MM.1S (cell line): ENCODE data around the gene CTNNA2.

Experiments
- DNase-seq: peaks from one replicate; pipeline ENCODE4 v3.0.0-alpha.2; 2015
- H2AFZ ChIP-seq: fragments of 300-600 bp; sonication (generic); 2 replicates; pipeline ENCODE4 v1.6.0; 2016; ENCODE audit warnings: antibody characterized with exemption, low read length
- H3F3A ChIP-seq: fragments of 300-600 bp; sonication (generic); 2 replicates; pipeline ENCODE4 v1.6.1; 2016; ENCODE audit warnings: mild to moderate bottlenecking, antibody characterized with exemption, low read length, moderate library complexity, mixed read lengths; ENCODE audit not compliant: insufficient read depth
- H3K27ac ChIP-seq: fragments of 300-600 bp; sonication (generic); 2 replicates; pipeline ENCODE4 v1.5.1; 2016; ENCODE audit warnings: mild to moderate bottlenecking, low read length
- H3K27me3 ChIP-seq: fragments of 300-600 bp; sonication (generic); replicated peaks from 2 replicates; pipeline ENCODE4 v1.6.0; 2016; ENCODE audit warnings: low read length; ENCODE audit not compliant: insufficient read depth
- H3K36me3 ChIP-seq: fragments of 300-600 bp; sonication (generic); replicated peaks from 2 replicates; pipeline ENCODE4 v1.6.1; 2016; ENCODE audit warnings: mild to moderate bottlenecking, low read length, mixed read lengths; ENCODE audit not compliant: insufficient read depth
- H3K4me1 ChIP-seq: fragments of 300-600 bp; sonication (generic); 2 replicates; pipeline ENCODE4 v1.6.1; 2016; ENCODE audit warnings: low read length, mixed read lengths
- H3K4me2 ChIP-seq: fragments of 300-600 bp; sonication (generic); 2 replicates; pipeline ENCODE4 v1.6.0; 2016; ENCODE audit warnings: low read depth, low read length
- H3K4me3 ChIP-seq: fragments of 300-600 bp; sonication (generic); 2 replicates; pipeline ENCODE4 v1.5.1; 2016; ENCODE audit warnings: low read length, mixed read lengths
- H3K79me2 ChIP-seq: fragments of 300-600 bp; sonication (generic); 2 replicates; pipeline ENCODE4 v1.6.1; 2016; ENCODE audit warnings: mixed run types, low read length, mixed read lengths
- H3K9ac ChIP-seq: fragments of 300-600 bp; sonication (generic); 2 replicates; pipeline ENCODE4 v1.6.1; 2016; ENCODE audit warnings: low read length, mixed read lengths
- H3K9me2 ChIP-seq: fragments of 300-600 bp; sonication (generic); replicated peaks from 2 replicates; pipeline ENCODE4 v1.6.1; 2016; ENCODE audit warnings: mild to moderate bottlenecking, low read length, mixed read lengths; ENCODE audit not compliant: insufficient read depth
- H3K9me3 ChIP-seq: fragments of 300-600 bp; sonication (generic); replicated peaks from 2 replicates; pipeline ENCODE4 v1.6.1; 2016; ENCODE audit warnings: mild to moderate bottlenecking, low read length, mixed read lengths; ENCODE audit not compliant: insufficient read depth
- H4K20me1 ChIP-seq: fragments of 300-600 bp; sonication (generic); 2 replicates; pipeline ENCODE4 v1.6.1; 2016; ENCODE audit warnings: mild to moderate bottlenecking, low read length, moderate library complexity, mixed read lengths; ENCODE audit not compliant: insufficient read depth
- CTCF ChIP-seq: fragments of 300-600 bp; sonication (generic); IDR thresholded peaks from 2 replicates; pipeline ENCODE4 v1.5.1; 2016; ENCODE audit warnings: antibody characterized with exemption, low read length, mixed read lengths
- EZH2 ChIP-seq: fragments of 300-600 bp; sonication (generic); optimal IDR thresholded peaks from 2 replicates; pipeline ENCODE3; 2017; ENCODE audit warnings: low read depth, mild to moderate bottlenecking, antibody characterized with exemption, low read length, mixed read lengths
- EZH2phosphoT487 ChIP-seq: fragments of 300-600 bp; sonication (generic); IDR thresholded peaks from 2 replicates; pipeline ENCODE4 v1.6.1; 2018; ENCODE audit warnings: antibody characterized with exemption, low read length

CTNNA2 gene

GRCh38 chr2:80148906-80149305 is 636.1 kb downstream of the CTNNA2 start:
- Histone ChIP-seq H3K79me2 (no peaks in the 10 kb centered on the region), H3K27ac (no peak overlapping the region), H3F3A (no peaks in the 10 kb centered on the region), H3K4me1 (no peaks in the 10 kb centered on the region), H3K27me3 (no peaks in the 10 kb centered on the region), H3K36me3 (no peaks in the 10 kb centered on the region), H3K9ac (no peak overlapping the region), H3K4me2 (no peak overlapping the region), H4K20me1 (no peaks in the 10 kb centered on the region), H3K4me3 (no peak overlapping the region), H2AFZ (no peak overlapping the region), H3K9me2 (no peaks in the 10 kb centered on the region), H3K9me3 (no peaks in the 10 kb centered on the region)
- DNase-seq, result no peak
- TF ChIP-seq EZH2, result no peak
- no peak for TF ChIP-seq CTCF
- TF ChIP-seq EZH2phosphoT487, result no peak

GRCh38 chr2:80149991-80150390 is 637.1 kb downstream of the CTNNA2 start:
- no peak for DNase-seq

GRCh38 chr2:80151248-80151647 is 638.4 kb downstream of the CTNNA2 start:
- no peak for DNase-seq
- no peak overlapping the region for H3K4me2 ChIP-seq
- no peaks in the 10 kb centered on the region for H3K36me3 ChIP-seq
- TF ChIP-seq CTCF (no peak), EZH2phosphoT487 (no peak), EZH2 (no peak)
- no peak overlapping the region for H2AFZ ChIP-seq
- no peaks in the 10 kb centered on the region for H3K9me2 ChIP-seq
- no peaks in the 10 kb centered on the region for H3K27me3 ChIP-seq
- no peaks in the 10 kb centered on the region for H3K4me1 ChIP-seq
- no peak overlapping the region for H3K4me3 ChIP-seq
- H3F3A ChIP-seq, result no peaks in the 10 kb centered on the region
- no peak overlapping the region for H3K27ac ChIP-seq
- H3K79me2 ChIP-seq, result no peaks in the 10 kb centered on the region
- no peaks in the 10 kb centered on the region for H3K9me3 ChIP-seq
- H3K9ac ChIP-seq, result no peak overlapping the region
- no peaks in the 10 kb centered on the region for H4K20me1 ChIP-seq

More at GRCh38 chr2:80149991-80150390, 637.1 kb downstream of the CTNNA2 start:
- Histone ChIP-seq H3K9me2 (no peaks in the 10 kb centered on the region), H4K20me1 (no peaks in the 10 kb centered on the region), H3K27ac (no peak overlapping the region), H2AFZ (no peak overlapping the region), H3K36me3 (no peaks in the 10 kb centered on the region), H3K9ac (no peak overlapping the region), H3F3A (no peaks in the 10 kb centered on the region), H3K9me3 (no peaks in the 10 kb centered on the region), H3K4me2 (no peak overlapping the region), H3K79me2 (no peaks in the 10 kb centered on the region), H3K4me1 (no peaks in the 10 kb centered on the region), H3K4me3 (no peak overlapping the region), H3K27me3 (no peaks in the 10 kb centered on the region)
- TF ChIP-seq EZH2phosphoT487, result no peak
- TF ChIP-seq CTCF, result no peak
- TF ChIP-seq EZH2, result no peak
